Measurements from ENCODE around the gene RBM17.

RBM17 gene

DNA sequence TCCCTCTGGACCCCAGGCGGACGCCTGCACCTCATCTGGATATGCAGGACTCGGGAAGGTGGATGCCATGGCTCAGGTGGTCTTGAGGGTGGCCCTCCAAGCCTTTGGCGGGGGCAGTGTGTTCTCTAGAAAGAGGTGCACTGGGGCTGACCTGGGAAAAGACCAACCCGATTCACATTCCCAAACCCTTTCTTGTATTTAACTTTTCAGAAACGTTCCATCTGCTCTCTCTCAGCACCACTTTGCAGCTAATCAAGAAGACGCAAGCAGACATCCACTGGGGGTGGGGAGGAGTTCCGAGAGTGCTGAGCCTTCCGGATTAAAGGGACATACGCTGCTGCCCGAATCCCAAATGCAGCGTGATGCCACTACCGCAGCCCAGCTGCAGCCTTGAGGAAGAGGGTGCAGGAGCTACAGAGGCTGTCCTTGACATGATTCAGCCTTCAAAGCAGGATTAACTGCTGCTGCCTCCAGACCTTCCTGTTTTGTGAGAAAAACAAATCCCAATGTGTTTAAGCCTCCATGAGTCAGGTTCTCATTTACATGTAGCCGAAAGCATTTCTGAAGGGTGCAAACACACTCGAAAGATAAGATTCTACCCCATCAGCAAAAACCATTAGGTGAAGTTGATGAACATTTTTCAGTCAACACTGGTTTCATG lies 39.9 kb downstream of the RBM17 start:
- in situ Hi-C loops (cut with HindIII; ENCODE audit: low pct_unique_long_range_greater_than_20kb, low sequenced_read_pairs) = no loop called here
- peak in 1 of 2 experiments; percentile 36 for DNase-seq (ENCODE audit: low read depth in 1 of 2, low spot score in 1 of 2)
- no peak for TF ChIP-seq JUND (IDR thresholded peaks at IDR 0.05; ENCODE audit: low read depth)

GRCh38 chr10:6130848-6131470 lies 42.1 kb downstream of the RBM17 start:
- DNase-seq (ENCODE audit: low read depth in 1 of 2, low spot score in 1 of 2) = no peak
- in situ Hi-C loops (cut with HindIII; ENCODE audit: low pct_unique_long_range_greater_than_20kb, low sequenced_read_pairs) = no loop called here

GRCh38 chr10:6133331-6134098 lies 44.7 kb downstream of the RBM17 start:
- no peak for DNase-seq (ENCODE audit: low read depth in 1 of 2, low spot score in 1 of 2)
- in situ Hi-C loops (cut with HindIII; ENCODE audit: low pct_unique_long_range_greater_than_20kb, low sequenced_read_pairs) = no loop called here
- no peak for TF ChIP-seq JUND (IDR thresholded peaks at IDR 0.05; ENCODE audit: low read depth)

More at GRCh38 chr10:6130848-6131470, 42.1 kb downstream of the RBM17 start:
- no peak for TF ChIP-seq JUND (IDR thresholded peaks at IDR 0.05; ENCODE audit: low read depth)

- in situ Hi-C loops (cut with HindIII; ENCODE audit: low pct_unique_long_range_greater_than_20kb, low sequenced_read_pairs) = no loop called here
- no peak for TF ChIP-seq JUND (IDR thresholded peaks at IDR 0.05; ENCODE audit: low read depth)
Observed at GRCh38 chr10:6134099-6134823, 45.4 kb downstream of the RBM17 start.

GRCh38 chr10:6135039-6135438 lies 46.2 kb downstream of the RBM17 start:
- no peak for TF ChIP-seq JUND (IDR thresholded peaks at IDR 0.05; ENCODE audit: low read depth)
- DNase-seq (ENCODE audit: low read depth in 1 of 2, low spot score in 1 of 2) = no peak
- in situ Hi-C loops (cut with HindIII; ENCODE audit: low pct_unique_long_range_greater_than_20kb, low sequenced_read_pairs) = no loop called here

More at GRCh38 chr10:6134099-6134823, 45.4 kb downstream of the RBM17 start:
- no peak for DNase-seq (ENCODE audit: low read depth in 1 of 2, low spot score in 1 of 2)

- TF ChIP-seq JUND (IDR thresholded peaks at IDR 0.05; ENCODE audit: low read depth) = no peak
- in situ Hi-C loops (cut with HindIII; ENCODE audit: low pct_unique_long_range_greater_than_20kb, low sequenced_read_pairs) = no loop called here
- no peak for DNase-seq (ENCODE audit: low read depth in 1 of 2, low spot score in 1 of 2)
Observed at GRCh38 chr10:6135589-6136168, 46.8 kb downstream of the RBM17 start.

DNA sequence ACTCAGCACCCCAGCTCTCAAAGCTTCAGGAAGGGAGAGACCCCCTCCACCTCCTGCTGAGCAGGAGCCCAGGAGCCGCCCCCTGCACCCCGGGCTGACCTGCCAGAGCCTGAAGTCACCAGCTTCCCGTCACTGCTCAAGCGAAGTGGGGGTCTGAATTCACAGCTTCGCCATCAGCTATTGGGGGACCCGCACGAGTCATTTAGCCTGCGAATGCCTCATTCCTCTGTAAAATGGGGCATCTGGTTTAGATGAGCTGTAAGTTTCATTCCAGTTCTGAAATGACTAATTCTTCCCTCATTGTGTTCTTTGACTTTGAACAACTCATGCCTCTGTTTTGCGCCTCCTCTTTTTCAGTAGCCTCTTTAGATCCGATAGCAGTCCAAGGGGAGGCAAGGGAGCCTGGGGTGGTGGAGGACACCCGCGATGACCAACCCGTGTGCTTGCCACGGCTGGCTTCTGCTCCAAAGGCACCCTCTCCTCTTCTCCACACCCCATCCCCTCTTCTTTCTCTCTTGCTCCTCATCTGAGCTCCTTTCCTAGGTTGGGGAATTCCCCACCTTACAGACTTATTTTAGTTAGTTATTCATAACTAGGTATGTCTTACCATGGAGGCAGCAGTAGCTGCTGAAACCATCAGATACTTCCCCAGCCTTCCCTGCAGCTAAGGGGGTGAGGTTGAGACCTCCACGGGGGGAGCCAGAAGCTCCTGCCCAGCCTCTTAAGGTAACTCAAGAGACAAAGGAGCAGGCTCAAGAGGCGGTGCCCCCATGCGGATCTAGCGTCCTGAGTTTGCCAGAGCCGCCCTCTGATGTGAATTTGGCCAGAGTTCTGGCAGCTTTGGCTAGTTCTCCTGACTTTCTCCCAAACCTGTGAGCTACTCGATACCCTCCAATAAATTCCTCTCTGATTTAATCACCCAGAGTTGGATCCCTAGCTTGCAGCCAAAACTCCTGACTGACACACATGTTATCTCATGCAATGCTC lies 47.7 kb downstream of the RBM17 start:
- DNase-seq (ENCODE audit: low read depth in 1 of 2, low spot score in 1 of 2) = no peak
- no peak for TF ChIP-seq JUND (IDR thresholded peaks at IDR 0.05; ENCODE audit: low read depth)
- in situ Hi-C loops (cut with HindIII; ENCODE audit: low pct_unique_long_range_greater_than_20kb, low sequenced_read_pairs) = no loop called here

DNA sequence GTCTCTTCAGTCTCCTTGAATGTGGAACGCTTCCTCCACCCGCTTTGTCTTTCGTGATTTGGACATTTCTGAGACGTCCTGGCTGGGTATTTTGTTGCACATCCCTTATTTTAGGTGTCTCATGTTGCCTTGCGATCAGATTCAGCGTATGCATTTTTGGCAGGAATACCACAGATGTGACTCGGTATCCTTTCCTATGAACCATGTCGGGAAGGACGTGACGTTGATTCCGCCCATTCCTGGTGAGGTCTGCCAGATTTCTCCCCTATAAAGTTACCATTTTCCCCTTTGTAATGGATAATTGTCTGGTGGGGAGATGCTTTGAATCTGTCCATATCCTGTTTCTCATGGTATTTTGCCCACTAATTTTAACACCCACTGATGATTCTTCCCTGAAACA lies 49.6 kb downstream of the RBM17 start:
- in situ Hi-C loops (cut with HindIII; ENCODE audit: low pct_unique_long_range_greater_than_20kb, low sequenced_read_pairs) = no loop called here
- no peak for TF ChIP-seq JUND (IDR thresholded peaks at IDR 0.05; ENCODE audit: low read depth)
- DNase-seq (ENCODE audit: low read depth in 1 of 2, low spot score in 1 of 2) = no peak

DNA sequence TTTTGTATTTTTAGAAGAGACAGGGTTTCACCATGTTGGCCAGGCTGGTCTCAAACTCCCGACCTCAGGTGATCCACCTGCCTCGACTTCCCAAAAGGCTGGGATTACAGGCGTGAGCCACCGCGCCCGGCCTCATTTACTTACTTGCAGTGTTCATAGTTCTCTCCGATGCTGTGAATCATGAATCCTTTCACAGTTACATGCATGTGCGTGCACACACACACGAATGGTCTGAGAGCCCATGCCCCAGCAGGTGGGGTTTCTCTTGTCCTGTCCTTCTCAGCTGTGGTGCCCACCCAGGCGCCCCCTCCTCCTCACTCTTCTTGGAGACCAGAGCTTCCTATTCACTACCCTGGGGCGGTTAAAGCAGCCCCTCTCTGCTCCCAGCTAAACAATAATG lies 50.6 kb downstream of the RBM17 start:
- in situ Hi-C loops (cut with HindIII; ENCODE audit: low pct_unique_long_range_greater_than_20kb, low sequenced_read_pairs) = no loop called here
- no peak for DNase-seq (ENCODE audit: low read depth in 1 of 2, low spot score in 1 of 2)
- TF ChIP-seq JUND (IDR thresholded peaks at IDR 0.05; ENCODE audit: low read depth) = no peak

- in situ Hi-C loops (cut with HindIII; ENCODE audit: low pct_unique_long_range_greater_than_20kb, low sequenced_read_pairs) = no loop called here
- no peak for DNase-seq (ENCODE audit: low read depth in 1 of 2, low spot score in 1 of 2)
- TF ChIP-seq JUND (IDR thresholded peaks at IDR 0.05; ENCODE audit: low read depth) = no peak
Observed at GRCh38 chr10:6140141-6140841, 51.5 kb downstream of the RBM17 start.

DNA sequence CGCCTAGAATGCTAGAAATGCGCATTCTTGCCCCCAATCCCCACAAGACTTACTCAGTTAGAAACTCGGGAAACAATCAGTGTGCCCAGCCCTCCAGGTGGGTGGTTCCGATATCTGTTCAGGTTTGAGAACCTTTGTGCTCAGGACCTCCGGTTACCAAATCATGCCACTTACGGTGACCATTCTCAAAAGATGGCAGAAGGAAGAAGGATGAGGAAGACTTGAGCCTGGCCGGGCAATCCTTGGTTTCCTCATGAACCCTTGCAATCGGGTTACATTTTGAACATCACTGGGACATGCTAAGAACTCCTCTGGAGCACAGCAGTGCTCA lies 52.1 kb downstream of the RBM17 start:
- in situ Hi-C loops (cut with HindIII; ENCODE audit: low pct_unique_long_range_greater_than_20kb, low sequenced_read_pairs) = no loop called here
- no peak for TF ChIP-seq JUND (IDR thresholded peaks at IDR 0.05; ENCODE audit: low read depth)
- no peak for DNase-seq (ENCODE audit: low read depth in 1 of 2, low spot score in 1 of 2)

Measured in T47D (cell line).